Measurements from ENCODE around the gene FOSL2. TPM values are rescaled to one million over a fixed set of nuclear protein-coding genes. Genes with fewer than 3 reads are reported as not detected.

Gene FOSL2
- total RNA-seq, 2 experiments from 2014 or later: 0.35 to 1.0 TPM

DNA sequence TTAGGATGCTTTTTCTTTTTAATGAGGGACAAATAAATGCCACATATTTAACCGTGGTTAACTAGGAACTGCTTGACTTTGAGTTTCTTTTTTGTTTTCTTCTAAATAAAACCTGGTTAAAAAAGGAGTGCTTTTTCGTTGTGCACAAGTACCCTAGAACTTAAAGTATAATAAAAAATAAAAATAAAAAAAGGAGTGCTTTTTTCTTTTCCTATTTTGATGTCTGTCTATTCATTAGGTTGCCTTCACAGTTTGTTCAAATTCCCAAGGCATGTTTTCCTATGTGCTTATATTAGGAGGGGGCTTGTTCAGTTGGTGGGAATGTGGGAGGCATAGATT lies 4.4 kb downstream of the FOSL2 start:
- H3K4me3 ChIP-seq (ENCODE audit: low read depth, low read length, poor library complexity, severe bottlenecking): no peak overlapping the region
- no peaks in the 10 kb centered on the region for H3K36me3 ChIP-seq (ENCODE audit: insufficient read depth, low read length)
- BruUV-seq (replicated peaks): no TSS peak
- ChIA-PET CTCF (ENCODE audit: unreplicated experiment) (no interaction called here), POLR2A (interaction anchor here (0.5 to 0.7 kb wide), 2 partner anchors 40 to 353 kb away, joined by 3 to 4 read pairs; no protein-coding TSS in a partner anchor)
- TF ChIP-seq, protein P1, sequence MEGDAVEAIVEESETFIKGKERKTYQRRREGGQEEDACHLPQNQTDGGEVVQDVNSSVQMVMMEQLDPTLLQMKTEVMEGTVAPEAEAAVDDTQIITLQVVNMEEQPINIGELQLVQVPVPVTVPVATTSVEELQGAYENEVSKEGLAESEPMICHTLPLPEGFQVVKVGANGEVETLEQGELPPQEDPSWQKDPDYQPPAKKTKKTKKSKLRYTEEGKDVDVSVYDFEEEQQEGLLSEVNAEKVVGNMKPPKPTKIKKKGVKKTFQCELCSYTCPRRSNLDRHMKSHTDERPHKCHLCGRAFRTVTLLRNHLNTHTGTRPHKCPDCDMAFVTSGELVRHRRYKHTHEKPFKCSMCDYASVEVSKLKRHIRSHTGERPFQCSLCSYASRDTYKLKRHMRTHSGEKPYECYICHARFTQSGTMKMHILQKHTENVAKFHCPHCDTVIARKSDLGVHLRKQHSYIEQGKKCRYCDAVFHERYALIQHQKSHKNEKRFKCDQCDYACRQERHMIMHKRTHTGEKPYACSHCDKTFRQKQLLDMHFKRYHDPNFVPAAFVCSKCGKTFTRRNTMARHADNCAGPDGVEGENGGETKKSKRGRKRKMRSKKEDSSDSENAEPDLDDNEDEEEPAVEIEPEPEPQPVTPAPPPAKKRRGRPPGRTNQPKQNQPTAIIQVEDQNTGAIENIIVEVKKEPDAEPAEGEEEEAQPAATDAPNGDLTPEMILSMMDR (conservative IDR thresholded peaks at IDR 0.05; ENCODE audit: low read length): peak; percentile 0; the same call in 1 of the 2 replicates
- TF ChIP-seq EZH2phosphoT487 (IDR thresholded peaks at IDR 0.05; ENCODE audit: borderline replicate concordance, low read depth, low read length): no peak
- no peaks in the 10 kb centered on the region for H4K20me1 ChIP-seq (ENCODE audit: insufficient read depth, low read length)
- no peaks in the 10 kb centered on the region for H3K9me2 ChIP-seq (ENCODE audit: insufficient read depth, low read length)
- H3K4me2 ChIP-seq (ENCODE audit: low read length): no peak overlapping the region
- no peak for DNase-seq (ENCODE audit: low spot score)
- no peaks in the 10 kb centered on the region for H3K79me2 ChIP-seq (ENCODE audit: insufficient read depth, low read depth, low read length)
- H3K4me1 ChIP-seq (ENCODE audit: insufficient read depth, low read length, poor library complexity, severe bottlenecking): peaks cover 8% of the 10 kb centered on the region
- no peak overlapping the region for H2AFZ ChIP-seq (ENCODE audit: low read length)
- no peak overlapping the region for H3K27ac ChIP-seq (ENCODE audit: low read depth, low read length, poor library complexity, severe bottlenecking)
- intact Hi-C loops (cut with micrococcal nuclease; ENCODE audit: unreplicated experiment): no loop called here
- H3K9me3 ChIP-seq (ENCODE audit: low read length): no peaks in the 10 kb centered on the region

DNA sequence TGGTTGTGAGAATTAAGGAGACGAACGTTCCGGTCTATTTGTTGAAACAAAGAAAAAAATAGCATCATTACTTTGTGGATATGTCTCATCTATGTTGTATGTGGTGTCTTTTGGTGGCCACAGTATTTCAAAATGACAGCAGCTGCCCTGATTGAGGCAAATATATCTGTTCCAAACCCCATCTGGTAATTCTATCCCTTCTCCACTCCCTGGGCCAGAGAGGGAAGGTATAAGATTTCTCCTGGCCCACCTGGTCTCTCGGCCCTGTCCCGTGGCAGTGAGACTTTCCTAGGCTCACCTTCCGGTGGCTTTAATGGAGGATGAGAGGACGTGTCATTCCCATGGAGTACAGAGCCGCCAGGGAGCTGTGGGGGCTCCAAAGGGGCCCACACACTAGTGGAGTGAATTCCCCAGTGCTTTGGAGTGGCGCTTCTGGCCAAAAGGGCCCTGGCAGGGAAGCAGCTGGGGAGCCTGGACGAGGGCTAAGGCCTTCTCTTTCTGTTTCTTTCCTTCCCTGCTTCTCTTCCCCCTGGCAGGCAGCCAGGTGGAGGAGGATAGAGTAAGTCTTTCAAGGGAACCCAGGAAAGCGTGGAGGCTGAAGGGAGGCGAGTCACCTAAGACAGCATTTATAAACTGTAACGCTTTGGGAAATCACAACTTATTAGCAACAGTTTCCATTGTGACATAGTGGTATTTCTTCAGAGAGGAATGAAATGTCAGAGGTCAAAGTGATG lies 5.6 kb downstream of the FOSL2 start:
- no peaks in the 10 kb centered on the region for H3K36me3 ChIP-seq (ENCODE audit: insufficient read depth, low read length)
- TF ChIP-seq, protein P1 (conservative IDR thresholded peaks at IDR 0.05; ENCODE audit: low read length): no peak
- TF ChIP-seq EZH2phosphoT487 (IDR thresholded peaks at IDR 0.05; ENCODE audit: borderline replicate concordance, low read depth, low read length): no peak
- POLR2A ChIA-PET: no interaction called here
- DNase-seq (ENCODE audit: low spot score): no peak
- H3K79me2 ChIP-seq (ENCODE audit: insufficient read depth, low read depth, low read length): no peaks in the 10 kb centered on the region
- H3K9me2 ChIP-seq (ENCODE audit: insufficient read depth, low read length): no peaks in the 10 kb centered on the region
- no peak overlapping the region for H3K4me3 ChIP-seq (ENCODE audit: low read depth, low read length, poor library complexity, severe bottlenecking)
- no peak overlapping the region for H3K4me2 ChIP-seq (ENCODE audit: low read length)
- BruUV-seq (replicated peaks): no TSS peak
- no peaks in the 10 kb centered on the region for H4K20me1 ChIP-seq (ENCODE audit: insufficient read depth, low read length)
- no peaks in the 10 kb centered on the region for H3K9me3 ChIP-seq (ENCODE audit: low read length)
- intact Hi-C loops (cut with micrococcal nuclease; ENCODE audit: unreplicated experiment): no loop called here
- H2AFZ ChIP-seq (ENCODE audit: low read length): no peak overlapping the region
- peaks cover 2% of the 10 kb centered on the region for H3K4me1 ChIP-seq (ENCODE audit: insufficient read depth, low read length, poor library complexity, severe bottlenecking)
- H3K27ac ChIP-seq (ENCODE audit: low read depth, low read length, poor library complexity, severe bottlenecking): no peak overlapping the region
- CTCF ChIA-PET (ENCODE audit: unreplicated experiment): no interaction called here

DNA sequence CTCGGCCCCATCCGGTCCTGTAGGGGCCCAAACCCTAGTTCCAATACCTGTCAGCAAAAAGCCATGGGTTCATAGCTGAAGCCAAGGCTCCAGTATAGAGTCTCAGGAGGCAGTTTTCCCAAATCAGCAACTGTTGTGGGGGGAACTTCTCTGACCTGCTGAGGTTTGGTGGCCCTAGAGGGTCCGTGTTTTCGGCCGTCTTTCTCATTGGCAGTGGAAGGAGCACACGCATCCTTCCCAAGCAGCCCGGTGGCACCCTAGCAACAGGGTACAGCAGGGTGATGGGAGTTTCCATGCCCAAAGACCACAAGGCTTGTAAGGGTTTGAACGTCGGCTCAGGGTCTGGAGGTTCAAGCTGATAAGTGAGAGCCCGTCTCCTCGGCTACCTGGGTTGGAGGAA lies 6.6 kb downstream of the FOSL2 start:
- no peak overlapping the region for H3K4me2 ChIP-seq (ENCODE audit: low read length)
- H3K27ac ChIP-seq (ENCODE audit: low read depth, low read length, poor library complexity, severe bottlenecking): no peak overlapping the region
- H3K9me2 ChIP-seq (ENCODE audit: insufficient read depth, low read length): no peaks in the 10 kb centered on the region
- H3K9me3 ChIP-seq (ENCODE audit: low read length): no peaks in the 10 kb centered on the region
- DNase-seq (ENCODE audit: low spot score): no peak
- no peaks in the 10 kb centered on the region for H3K36me3 ChIP-seq (ENCODE audit: insufficient read depth, low read length)
- H4K20me1 ChIP-seq (ENCODE audit: insufficient read depth, low read length): no peaks in the 10 kb centered on the region
- TF ChIP-seq, protein P1 (conservative IDR thresholded peaks at IDR 0.05; ENCODE audit: low read length): no peak
- H3K79me2 ChIP-seq (ENCODE audit: insufficient read depth, low read depth, low read length): no peaks in the 10 kb centered on the region
- CTCF ChIA-PET (ENCODE audit: unreplicated experiment): no interaction called here
- H2AFZ ChIP-seq (ENCODE audit: low read length): no peak overlapping the region
- no peak overlapping the region for H3K4me3 ChIP-seq (ENCODE audit: low read depth, low read length, poor library complexity, severe bottlenecking)
- BruUV-seq (replicated peaks): no TSS peak
- intact Hi-C loops (cut with micrococcal nuclease; ENCODE audit: unreplicated experiment): no loop called here
- POLR2A ChIA-PET: no interaction called here
- H3K4me1 ChIP-seq (ENCODE audit: insufficient read depth, low read length, poor library complexity, severe bottlenecking): no peaks in the 10 kb centered on the region
